Measurements from ENCODE around the gene AUTS2. TPM values are rescaled to one million over a fixed set of nuclear protein-coding genes. Genes with fewer than 3 reads are reported as not detected.

Gene AUTS2
- total RNA-seq, 3 donors from 2014 or later: 31.5 to 94.3 (median 81.3) TPM

GRCh38 chr7:70470746-70471145 is 872.5 kb downstream of the AUTS2 start:
- no peak for DNase-seq (ENCODE audit: low spot score in 2 of 2)
- no peaks in the 10 kb centered on the region for H3K27me3 ChIP-seq
- TF ChIP-seq CTCF (IDR thresholded peaks at IDR 0.05) (no peak), POLR2AphosphoS5 (IDR thresholded peaks at IDR 0.05) (no peak), POLR2A (IDR thresholded peaks at IDR 0.05) (no peak)
- H3K4me3 ChIP-seq: no peak overlapping the region
- intact Hi-C loops (cut with DNase I; ENCODE audit: low total_unique reads): no loop called here
- H3K36me3 ChIP-seq: no peaks in the 10 kb centered on the region
- no peaks in the 10 kb centered on the region for H3K4me1 ChIP-seq
- no peak overlapping the region for H3K27ac ChIP-seq
- H3K9me3 ChIP-seq: no peaks in the 10 kb centered on the region

DNA sequence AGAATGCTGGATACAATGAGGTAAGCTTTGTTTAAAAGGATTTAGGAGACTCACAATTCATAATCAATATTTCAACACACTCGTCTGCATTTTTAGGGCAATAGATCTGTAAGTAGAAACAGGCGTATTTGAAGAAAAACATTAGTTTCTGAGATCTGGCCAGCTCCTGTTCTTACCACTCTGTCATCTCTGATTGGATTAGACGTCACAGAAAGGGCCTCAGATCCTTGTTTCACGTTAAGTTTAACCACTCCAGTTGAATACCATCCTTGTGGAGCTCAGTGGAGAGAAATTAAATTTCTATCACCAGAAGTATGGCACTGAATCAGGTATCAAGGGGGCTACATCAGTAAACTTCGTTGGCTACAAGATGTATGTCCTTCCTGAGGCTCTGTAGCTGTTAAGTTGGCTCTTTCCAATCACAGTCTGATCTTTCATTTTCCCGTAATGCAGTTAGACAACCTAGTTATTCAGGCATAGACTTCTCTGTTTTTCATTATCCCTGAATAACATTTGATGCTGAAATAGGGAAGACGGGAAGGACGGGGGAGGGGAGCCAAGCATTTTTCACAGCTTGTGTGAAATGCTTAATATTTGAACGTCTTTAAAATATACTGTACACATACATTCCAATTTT is 874.4 kb downstream of the AUTS2 start:
- H3K4me3 ChIP-seq: no peak overlapping the region
- no peaks in the 10 kb centered on the region for H3K4me1 ChIP-seq
- peak overlapping the region in 1 of 2 donors; percentile 80 for H3K27ac ChIP-seq
- TF ChIP-seq POLR2AphosphoS5 (IDR thresholded peaks at IDR 0.05): no peak
- TF ChIP-seq POLR2A (IDR thresholded peaks at IDR 0.05): no peak
- no peak for TF ChIP-seq CTCF (IDR thresholded peaks at IDR 0.05)
- no peaks in the 10 kb centered on the region for H3K36me3 ChIP-seq
- H3K27me3 ChIP-seq: no peaks in the 10 kb centered on the region
- no peak for DNase-seq (ENCODE audit: low spot score in 2 of 2)
- intact Hi-C loops (cut with DNase I; ENCODE audit: low total_unique reads): no loop called here
- H3K9me3 ChIP-seq: no peaks in the 10 kb centered on the region

GRCh38 chr7:70474639-70475234 is 876.5 kb downstream of the AUTS2 start:
- TF ChIP-seq CTCF (IDR thresholded peaks at IDR 0.05): no peak
- TF ChIP-seq POLR2AphosphoS5 (IDR thresholded peaks at IDR 0.05): no peak
- TF ChIP-seq POLR2A (IDR thresholded peaks at IDR 0.05): no peak
- no peaks in the 10 kb centered on the region for H3K9me3 ChIP-seq
- no peak overlapping the region for H3K4me3 ChIP-seq
- no peak overlapping the region for H3K27ac ChIP-seq
- H3K4me1 ChIP-seq: no peaks in the 10 kb centered on the region
- no peak for DNase-seq (ENCODE audit: low spot score in 2 of 2)
- H3K36me3 ChIP-seq: no peaks in the 10 kb centered on the region
- intact Hi-C loops (cut with DNase I; ENCODE audit: low total_unique reads): no loop called here
- H3K27me3 ChIP-seq: no peaks in the 10 kb centered on the region

GRCh38 chr7:70477036-70478010 is 879.0 kb downstream of the AUTS2 start:
- TF ChIP-seq POLR2A (IDR thresholded peaks at IDR 0.05) (no peak), CTCF (IDR thresholded peaks at IDR 0.05) (no peak)
- no peaks in the 10 kb centered on the region for H3K27me3 ChIP-seq
- H3K4me1 ChIP-seq: no peaks in the 10 kb centered on the region
- DNase-seq (ENCODE audit: low spot score in 2 of 2): no peak
- no peak overlapping the region for H3K4me3 ChIP-seq
- no peaks in the 10 kb centered on the region for H3K9me3 ChIP-seq
- H3K36me3 ChIP-seq: no peaks in the 10 kb centered on the region
- H3K27ac ChIP-seq: peak overlapping the region in 1 of 2 donors; percentile 29
- intact Hi-C loops (cut with DNase I; ENCODE audit: low total_unique reads): no loop called here

All from breast epithelium (tissue), 4 donors.